Dermis microvascular lymphatic vessel endothelial cell (primary cell): ENCODE data around the gene RNASET2. TPM values are rescaled to one million over a fixed set of nuclear protein-coding genes. Genes with fewer than 3 reads are reported as not detected.
"Not testable (repeated sequence)": the region's sequence is repeated elsewhere in the genome, so short reads cannot be mapped to it uniquely, and the experiment has no call there.

Source experiments
- DNase-seq, 2 donors: peaks; one replicate each; pipeline versions ENCODE4 v3.0.0 to v3.0.0-alpha.2; 2010; ENCODE audit warnings: low read depth in 2 of 2
- total RNA-seq: library from RNA; depleted of rRNA; stranded (reverse); fragments of >200 nt; gene quantifications from 2 replicates; pipeline ENCODE4 v1.2.1, GENCODE V29; 2014

Gene RNASET2
- total RNA-seq, 1 donor from 2014 or later = 11.6 TPM

DNA sequence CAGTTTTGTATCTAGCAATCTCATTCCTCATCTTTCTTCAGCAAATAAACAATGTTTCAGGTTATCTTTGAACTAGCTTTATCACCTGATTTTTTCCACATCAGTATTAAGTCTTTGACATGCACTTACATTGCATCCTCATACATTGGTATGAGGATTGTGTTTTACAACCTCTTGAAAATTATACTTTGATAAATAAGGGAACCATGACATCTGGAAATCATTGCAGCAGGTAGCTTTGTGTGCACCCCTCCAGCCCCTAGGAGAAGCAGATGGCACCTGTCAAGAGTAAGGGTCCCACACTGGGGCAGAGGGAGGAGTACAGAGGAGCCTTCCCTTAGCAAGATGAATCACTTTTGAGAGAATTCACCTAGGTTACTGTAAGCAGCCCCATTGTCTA lies 13.7 kb upstream of the RNASET2 start:
- no peak for DNase-seq

DNA sequence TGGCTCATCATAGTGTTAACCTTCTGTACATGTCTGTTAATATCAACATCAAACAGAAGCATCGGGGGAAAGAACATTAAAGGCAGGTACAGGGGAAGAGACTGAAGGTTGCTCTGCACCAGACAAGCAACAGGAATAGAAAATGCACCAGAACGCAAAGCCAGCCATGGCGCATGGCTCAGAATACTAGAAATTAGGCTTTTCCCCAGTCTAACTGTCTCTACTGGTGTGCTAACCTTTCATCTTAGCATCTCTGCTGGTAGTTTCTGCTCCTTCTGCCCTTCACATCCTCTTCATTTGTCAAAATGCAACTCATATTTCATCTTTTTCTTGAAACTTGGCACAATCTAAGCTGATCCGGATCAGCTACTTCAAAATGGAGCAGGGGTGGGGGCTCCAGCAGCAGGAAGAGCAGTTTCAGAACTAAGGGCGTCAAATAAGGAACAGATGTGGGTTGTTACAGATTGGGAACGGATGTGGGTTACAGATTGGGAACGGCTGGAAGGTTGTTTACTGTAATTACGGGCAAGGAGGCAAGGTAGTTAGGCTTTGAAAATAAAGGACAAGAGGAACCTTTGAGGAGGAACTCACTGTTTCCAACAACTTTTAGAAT lies 13.1 kb upstream of the RNASET2 start:
- no peak for DNase-seq

DNA sequence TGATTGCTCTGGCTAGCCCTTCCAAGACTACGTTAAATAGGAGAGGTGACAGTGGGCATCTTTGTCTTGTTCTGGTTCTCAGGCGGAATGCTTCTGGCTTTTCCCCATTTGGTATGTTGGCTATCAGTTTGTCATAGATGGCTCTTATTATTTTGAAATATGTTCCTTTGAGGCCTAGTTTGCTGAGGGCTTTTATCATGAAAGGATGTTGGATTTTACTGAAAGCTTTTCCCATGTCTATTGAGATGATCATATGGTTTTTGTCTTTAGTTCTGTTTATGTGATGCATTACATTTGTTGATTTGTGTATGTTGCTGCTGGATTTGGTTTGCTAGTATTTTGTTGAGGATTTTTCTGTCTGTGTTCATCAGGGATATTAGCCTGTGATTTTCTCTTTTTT lies 9.9 kb upstream of the RNASET2 start:
- DNase-seq = no peak

DNA sequence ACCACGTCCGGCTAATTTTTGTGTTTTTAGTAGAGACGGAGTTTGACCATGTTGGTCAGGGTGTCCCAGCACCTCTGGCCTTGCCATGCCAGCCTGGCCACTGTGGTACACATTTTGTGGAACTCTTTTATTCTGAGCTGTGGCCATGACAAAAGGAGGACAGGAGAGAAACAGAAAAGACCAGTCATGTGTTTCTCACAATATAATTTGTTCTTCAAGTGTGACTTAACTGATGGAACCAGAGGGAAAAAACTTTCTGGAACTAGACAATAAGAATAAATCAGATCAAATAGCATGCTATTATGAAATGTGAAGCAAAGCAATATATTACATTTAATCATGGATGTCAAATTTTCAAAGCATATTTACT lies 4.2 kb upstream of the RNASET2 start:
- no peak for DNase-seq

DNA sequence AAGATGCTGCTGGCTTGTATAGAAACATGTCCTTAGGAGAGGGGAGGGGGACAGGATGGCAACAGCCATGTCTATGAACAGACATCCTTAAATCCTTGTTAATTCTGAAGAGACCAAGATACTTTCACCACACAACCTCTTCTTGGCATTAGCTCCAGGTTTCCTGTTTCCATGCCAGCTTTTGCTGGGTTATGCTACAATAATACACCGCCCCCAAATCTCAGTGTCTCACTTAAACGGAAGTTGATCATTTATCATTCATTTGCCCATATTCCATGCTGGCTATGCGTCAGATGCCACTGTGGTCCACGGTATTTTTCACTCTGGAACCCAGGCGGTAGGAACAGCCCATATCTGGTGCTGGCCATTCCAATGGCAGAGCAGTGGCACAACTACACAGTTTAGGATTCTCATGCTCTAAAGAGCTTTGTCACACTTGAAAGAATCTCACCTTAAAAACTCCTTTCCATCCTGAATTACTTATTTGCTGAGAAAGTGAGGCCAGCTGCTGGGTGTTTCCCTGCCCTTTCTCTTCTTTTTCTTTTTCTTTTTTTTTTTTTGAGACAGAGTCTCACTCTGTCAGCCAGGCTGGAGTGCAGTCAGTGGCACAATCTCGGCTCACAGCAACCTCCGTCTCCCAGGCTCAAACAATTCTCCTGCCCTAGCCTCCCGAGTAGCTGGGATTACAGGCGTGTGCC lies 3.7 kb upstream of the RNASET2 start:
- DNase-seq = peak in 1 of 2 donors; percentile 57

DNA sequence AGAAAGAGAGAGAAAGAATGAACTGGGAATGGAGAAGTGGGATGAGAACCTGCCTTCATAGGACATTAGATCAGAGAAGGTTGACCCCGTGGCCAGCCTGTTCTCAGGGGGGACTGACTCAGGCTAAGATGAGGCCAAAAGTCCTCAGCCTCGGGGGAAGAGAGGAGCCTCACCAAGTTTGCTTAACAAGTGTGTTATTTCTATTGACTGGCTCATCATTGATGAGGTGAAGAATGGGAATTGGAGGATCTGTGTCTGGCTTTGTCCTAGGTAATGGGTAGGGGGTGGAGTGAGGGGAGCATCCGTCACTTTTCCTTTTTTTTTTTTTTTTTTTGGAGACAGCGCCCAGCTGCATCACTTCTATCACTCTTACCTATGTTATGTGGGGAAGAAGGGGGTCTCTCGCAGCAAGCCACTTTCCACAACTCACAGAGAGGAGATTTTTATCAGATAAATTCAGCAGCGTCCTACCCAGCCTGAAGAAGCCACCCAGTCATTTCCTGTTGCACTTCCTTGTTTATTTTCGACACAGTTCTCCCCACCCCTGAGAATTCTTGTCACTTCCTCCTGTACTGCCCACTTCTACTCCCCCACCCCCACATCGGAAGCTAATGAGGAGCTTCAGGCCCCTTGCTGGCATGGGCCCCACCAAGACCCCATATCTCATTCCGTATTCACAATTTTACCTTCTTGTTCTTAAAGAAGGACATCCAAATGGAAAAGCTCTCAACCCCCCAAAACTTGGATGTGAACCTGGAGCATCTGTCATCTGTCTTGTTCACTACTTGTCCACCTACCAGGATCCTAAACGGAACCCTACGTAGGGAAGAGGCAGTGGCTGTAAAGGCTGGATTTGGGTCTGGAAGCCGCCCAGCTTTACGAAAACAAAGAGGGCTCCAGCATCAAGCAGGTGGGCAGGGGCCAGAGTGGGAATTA lies 2.8 kb upstream of the RNASET2 start:
- DNase-seq = peak in 1 of 2 donors; percentile 53

DNA sequence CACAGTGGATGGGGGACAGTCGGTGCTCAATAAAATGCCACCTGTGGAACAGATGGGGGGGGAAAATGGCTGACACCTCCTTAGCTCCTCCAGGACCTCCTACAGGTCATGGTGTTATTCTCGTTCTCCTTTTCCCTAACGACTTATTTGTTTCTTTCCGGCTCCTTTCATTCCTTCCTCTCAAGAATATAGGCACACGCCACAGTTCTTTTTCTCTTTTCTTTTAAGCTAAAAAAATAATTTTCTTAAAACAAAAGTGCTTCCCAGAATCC lies 1.4 kb upstream of the RNASET2 start:
- DNase-seq = no peak

DNA sequence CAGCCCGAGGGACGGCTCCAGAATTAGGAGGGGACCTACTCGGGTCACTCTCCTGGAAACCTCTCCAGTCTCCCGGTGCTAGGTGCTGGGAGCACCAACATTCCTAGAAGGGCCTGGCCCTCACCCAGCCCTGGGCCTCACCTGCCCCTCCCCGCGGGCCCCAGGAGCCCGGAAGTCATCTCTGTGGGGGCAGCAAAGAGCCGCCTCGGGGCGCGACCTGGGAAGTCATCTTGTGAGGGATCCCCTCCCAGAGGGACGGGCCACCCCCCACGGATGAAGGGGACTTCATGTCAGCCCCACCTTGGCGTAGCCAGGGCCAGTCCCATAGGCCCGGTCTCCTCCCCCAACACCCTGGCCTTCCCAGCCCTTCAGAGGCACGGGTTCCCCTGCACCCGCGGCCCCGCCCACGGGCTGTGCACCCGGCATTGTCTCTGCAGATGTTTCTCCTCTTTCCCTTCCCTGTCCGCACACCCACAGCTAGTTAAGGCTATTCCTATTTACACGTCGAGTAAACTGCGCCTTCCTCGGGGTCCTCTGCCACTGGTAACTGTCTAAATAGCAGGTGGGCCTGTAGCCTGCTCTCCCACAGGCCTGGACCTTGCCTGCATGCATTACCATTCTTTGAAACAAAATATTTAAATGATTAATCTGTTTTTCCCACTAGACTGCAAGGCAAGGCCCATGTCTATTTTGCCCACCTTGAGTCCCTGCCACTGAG lies 896 bp upstream of the RNASET2 start:
- DNase-seq = no peak

DNA sequence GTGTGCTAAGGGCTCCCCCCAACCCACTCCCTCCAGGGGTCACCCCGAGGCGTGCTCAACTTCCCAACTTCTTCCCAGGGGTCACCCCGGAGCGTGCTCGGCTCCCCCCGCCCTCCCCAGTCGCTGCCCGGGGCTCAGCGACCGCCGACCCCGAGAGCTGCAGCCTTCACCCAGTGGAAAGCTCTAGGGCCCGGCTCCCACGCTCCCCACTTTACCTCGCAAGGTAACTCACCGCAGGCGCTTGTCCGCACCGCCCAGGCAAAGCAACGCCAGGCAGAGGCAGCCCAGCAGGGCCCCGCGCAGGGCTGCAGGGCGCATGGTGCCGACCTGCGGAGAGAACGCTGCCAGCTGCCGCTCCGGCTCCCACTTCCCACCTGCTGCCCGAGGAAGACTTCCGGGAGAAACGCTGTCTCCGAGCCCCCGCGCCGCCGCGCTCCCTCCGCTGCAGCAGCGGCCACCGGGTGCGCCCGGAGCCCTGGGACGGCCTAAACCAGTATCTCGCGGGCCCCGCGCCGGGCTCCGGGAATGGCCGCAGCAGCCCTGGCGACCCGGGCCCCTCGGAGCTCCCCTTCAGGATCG lies 396 bp downstream of the RNASET2 start:
- no peak for DNase-seq

DNA sequence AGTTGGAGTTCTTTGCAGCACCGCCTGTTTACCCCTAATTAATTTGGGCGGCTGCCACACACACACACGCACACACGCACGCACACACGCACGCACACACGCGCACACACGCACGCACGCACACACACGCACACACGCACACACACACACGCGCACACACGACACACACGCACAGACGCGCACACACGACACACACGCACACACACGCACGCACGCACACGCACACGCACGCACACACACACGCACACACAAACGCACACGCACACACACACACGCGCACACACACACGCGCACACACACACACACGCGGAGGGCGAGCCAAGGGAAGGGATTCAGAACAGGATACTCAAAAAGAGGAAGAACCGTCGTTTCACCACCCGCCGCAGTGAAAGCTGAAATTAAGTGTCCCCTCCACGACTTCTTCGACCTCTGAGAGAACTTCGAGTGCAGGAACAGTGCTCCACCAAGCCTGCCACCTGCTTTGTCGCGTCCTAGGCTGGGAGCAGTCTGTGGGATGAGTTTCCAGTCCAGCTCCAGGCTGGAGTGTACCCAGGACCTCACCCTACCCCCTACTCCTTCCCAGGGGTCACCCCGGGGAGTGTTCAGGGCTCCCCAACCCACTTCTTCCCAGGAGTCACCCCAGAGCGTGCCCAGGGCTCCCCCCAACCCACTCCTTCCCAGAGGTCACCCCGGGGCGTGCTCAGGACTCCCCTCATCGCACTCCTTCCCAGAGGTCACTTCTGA lies 1.1 kb downstream of the RNASET2 start:
- no peak for DNase-seq

DNA sequence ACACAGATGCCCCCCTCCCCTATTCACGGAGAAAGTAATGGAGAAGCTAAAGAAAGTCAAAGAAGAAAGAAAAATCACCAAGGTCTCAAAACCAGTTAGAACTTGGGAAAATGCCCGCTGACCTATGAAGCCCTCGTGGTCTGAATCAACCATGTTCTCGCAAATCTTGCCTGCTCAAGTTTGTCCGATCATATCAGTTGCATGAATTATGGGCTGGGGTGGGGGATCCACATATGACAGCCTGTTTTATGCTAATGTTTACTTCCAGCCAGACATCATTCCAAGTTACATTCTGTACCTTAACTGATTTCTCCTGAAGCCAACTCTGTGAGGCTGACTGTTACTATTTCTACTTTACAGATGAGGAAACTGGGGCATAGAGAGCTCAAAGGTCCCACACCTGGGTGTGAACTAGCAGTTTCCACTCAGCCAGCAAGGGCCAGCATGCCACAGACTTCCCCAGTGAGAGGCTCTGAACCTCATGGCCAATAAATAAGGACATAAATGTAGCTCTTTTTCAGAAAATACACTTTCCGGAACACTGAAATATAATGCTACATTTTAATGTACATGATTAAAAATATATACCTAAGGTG lies 2.1 kb downstream of the RNASET2 start:
- no peak for DNase-seq

DNA sequence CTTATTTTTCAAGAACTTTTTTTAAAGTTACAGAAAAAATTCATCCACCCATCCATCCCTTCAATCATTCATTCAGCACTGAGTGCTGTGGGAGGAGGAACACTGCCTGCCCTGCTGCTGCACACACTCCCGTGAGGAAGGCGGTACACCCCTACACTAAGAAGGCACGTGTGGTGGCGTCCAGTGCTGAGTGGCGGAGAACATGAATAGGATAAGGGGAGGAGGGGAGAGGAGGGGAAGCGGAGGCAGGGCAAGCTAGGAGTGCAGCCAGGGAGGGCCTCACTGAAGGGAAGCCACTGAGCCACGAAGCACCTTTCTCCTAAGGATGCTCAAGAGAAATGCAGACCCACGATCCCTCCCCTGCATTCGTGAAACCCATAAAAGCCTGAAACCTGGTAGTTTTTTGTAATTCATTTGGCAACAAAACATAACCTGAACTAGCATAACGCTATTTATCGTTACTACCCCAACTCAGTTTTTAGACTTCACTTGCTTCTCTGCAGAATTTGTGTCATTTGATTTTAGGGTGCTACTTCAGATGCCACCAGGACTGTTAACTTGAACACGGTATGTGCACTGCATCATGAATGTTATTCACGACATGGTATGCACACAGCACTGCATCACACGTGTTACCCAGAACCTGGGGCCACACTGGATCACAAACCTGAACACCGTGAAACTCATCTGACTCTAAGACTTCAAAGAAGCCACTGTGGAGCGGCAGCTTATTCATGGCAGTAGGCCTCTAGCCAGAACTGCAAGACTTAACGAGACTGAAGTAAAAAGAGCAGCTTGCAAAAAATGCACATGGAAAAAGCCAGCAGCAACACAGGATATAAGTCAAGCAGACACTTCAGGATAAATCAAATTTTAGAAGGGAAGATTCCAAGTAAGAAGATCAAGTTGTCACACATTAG lies 3.5 kb downstream of the RNASET2 start:
- no peak for DNase-seq

DNA sequence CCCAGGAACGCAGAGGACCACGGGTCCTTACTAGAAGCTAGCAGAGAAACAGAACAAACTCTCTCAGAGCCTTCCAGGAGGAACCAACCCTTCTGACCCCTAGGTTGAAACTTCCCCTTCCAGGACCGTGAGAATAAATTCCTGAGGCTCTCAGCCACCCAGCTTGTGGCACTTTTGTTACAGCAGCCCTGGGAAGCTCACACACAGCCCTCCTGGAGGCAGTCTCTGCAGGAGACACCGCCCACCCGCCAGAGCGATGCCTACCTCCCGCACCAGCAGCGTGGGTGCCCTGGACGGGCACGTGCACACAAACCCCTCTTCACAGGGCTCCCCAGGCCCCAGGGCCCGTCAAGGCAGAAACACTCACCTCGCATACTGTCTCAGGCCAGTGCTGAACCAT lies 4.2 kb downstream of the RNASET2 start:
- no peak for DNase-seq

DNA sequence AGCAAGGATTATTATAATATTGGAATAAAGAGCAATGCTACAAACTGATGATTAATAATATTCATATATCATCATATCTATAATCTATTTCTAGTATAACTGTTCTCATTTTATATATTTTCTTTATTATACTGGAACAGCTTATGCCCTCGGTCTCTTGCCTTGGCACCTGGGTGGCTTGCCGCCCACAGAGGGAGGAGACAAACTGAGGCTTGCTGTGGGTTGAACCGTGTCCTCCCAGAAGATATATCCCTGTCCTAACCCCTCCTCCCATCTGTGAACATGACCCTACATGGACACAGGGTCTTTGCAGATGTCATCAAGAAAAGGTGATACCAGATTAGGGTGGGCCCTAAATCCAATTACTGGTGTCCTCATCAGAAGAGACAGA lies 4.7 kb downstream of the RNASET2 start:
- no peak for DNase-seq

DNA sequence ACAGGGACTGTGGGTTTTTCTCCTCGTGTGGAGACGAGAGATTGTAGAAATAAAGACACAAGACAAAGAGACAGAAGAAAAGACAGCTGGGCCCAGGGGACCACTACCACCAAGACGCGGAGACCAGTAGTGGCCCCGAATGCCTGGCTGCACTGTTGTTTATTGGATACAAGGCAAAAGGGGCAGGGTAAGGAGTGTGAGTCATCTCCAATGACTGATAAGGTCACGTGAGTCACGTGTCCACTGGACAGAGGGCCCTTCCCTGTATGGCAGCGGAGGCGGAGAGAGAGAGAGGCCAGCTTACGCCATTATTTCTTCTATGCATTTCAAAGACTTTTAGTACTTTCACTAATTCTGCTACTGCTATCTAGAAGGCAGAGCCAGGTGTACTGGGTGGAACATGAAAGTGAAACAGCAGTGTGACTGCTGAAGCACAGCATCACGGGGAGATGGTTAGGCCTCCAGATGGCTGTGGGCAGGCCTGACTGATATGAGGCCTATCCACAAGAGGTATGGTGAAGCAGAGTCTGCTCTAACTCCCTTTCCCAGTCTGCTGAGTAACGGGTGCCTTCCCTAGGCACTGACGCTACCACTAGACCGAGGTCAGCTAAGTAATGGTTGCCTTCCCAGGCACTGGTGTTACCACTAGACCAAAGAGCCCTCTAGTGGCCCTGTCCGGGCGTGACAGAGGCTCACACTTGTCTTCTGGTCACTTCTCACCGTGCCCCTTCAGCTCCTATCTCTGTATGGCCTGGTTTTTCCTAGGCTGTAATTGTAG lies 5.3 kb downstream of the RNASET2 start:
- DNase-seq = peak; percentile 35 to 65

DNA sequence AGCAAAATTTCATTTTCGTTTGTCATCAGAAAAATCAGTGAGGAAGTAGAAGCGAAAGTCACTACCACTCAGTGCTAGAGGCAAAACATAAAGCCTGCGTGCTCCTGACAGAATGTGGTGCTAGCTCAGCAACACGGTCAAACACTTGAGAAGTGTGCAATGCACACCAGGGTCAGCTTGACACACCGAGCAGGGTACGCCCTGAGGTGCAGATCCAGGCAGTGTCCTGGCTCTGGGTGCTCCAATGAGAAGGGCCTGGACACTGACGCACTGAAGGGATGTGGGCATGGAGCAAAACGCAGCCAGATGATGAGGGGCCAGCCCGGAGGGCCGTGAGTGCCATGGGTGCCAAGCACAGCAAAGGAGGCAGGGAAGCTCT lies 5.9 kb downstream of the RNASET2 start:
- no peak for DNase-seq

DNA sequence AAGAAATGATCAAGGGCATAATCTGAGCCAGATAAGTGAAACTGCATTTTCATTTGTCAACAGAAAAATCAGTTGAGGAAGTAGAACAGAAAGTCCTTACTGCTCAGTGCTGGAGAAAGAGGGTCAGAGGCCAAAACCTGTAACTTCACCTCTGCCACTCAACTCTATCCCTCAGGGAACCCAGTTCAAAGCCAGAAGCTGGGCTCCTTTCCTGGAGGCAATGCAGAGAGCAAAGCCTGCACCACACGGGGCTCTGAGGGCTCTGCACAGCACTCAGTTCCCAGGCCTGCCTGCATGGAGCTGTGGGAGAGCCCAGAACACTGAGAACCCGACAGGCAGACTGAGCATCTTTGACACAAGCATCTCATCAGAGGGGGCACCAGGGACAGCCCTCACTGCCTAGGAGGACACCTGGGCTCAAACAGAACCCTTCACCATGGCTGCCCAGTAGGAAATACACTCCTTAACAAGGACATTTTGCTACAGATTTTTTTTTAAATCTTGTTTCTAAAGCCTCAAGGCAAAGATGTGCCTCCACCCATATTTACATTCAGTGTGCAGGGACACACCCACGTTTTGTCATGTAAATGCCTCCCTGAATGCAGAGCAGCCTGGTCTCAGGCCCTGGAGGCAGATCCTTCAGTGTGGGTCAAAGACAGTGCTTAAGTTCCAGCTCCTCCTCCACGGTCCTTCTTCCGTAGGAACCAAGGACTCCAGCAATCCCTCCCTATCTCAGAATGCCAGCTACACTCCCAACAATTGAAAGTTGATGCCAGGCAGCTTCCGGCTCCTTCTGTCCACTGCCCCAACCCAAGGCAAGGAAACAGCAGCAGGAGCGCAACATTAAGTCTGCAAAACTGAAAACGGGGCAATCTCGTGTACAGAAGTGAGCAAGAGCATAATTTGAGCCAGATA lies 6.6 kb downstream of the RNASET2 start:
- no peak for DNase-seq

DNA sequence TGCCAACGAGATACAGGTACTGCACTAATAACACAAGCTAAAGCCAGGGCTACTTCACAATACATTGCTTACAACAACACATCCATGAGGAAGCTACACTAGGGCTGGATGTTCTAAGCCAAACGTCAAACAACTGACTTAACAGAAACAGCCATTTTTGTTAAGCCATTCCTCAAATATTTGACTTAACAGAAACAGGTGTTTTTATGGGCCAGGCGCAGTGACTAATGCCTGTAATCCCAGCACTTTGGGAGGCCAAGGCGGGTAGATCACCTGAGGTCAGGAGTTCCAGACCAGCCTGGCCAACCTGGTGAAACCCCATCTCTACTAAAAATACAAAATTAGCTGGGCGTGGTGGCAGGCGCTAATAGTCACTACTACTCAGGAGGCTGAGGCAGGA lies 7.6 kb downstream of the RNASET2 start:
- not testable (repeated sequence) for DNase-seq
